Epithelial cell of alveolus of lung (primary cell): ENCODE measurements around the gene SMOC1. TPM values are rescaled to one million over a fixed set of nuclear protein-coding genes. Genes with fewer than 3 reads are reported as not detected.

Source experiments
- total RNA-seq: library from RNA; depleted of rRNA; stranded (reverse); fragments of >200 nt; gene quantifications from 2 replicates; pipeline ENCODE4 v1.2.1, GENCODE V29; 2015

SMOC1 gene
- 2.2 and 4.0 TPM in 2 replicates for total RNA-seq

GRCh38 chr14:69879175-69880043 lies at the start of gene SMOC1:
Gene SMOC1 (plus strand): TSS chr14:69879416. CDS start chr14:69879679, 263 bp downstream.

Other genes starting within 250 kb of the SMOC1 start
- gene SRSF5, start 112.3 kb upstream of the SMOC1 start, total RNA-seq: 78.4 and 153 TPM in 2 replicates
- not detected in 2 replicates for gene SLC10A1, start 82.2 kb upstream of the SMOC1 start, total RNA-seq